A549 (cell line): ENCODE measurements around the gene PDE3A. TPM values are rescaled to one million over a fixed set of nuclear protein-coding genes. Genes with fewer than 3 reads are reported as not detected.

Experiments used
- ATAC-seq, 2 experiments: fragments of 200-7000 bp in 1 of 2; fragments of >200 bp in 1 of 2; cut with Nextera tagmentation in 1 of 2; cut with Tn5 transposase in 1 of 2; 3 replicates each; pipeline versions ENCODE4 v1.8.0 to v1.9.1; 2018 to 2020; ENCODE audit warnings: mild to moderate bottlenecking in 1 of 2, moderate library complexity in 1 of 2
- CTCF ChIA-PET: fragments of 300-600 bp; sonication (Branson Sonifier 250); formaldehyde crosslinking; extraction: SDS; loops from one replicate; lab custom pipeline; 2021; ENCODE audit warnings: antibody characterized with exemption, inconsistent platforms; lab: Yijun Ruan, JAX
- POLR2A ChIA-PET: fragments of 350-600 bp; formaldehyde crosslinking; extraction: SDS; loops from one replicate; lab custom pipeline; 2021; ENCODE audit warnings: antibody characterized with exemption, inconsistent platforms; lab: Yijun Ruan, JAX
- DNase-seq, 2 experiments: peaks; one replicate each; pipeline versions ENCODE4 v3.0.0 to v3.0.0-alpha.2; 2011 to 2016; ENCODE audit warnings: low read depth in 1 of 2, low spot score in 1 of 2
- FAIRE-seq: peaks from 2 replicates; lab custom pipeline; 2011; peaks lifted over from hg19 to GRCh38; lab: Jason Lieb, UNC
- H3K27ac ChIP-seq, 2 experiments: fragments of >200 bp; sonication (Bioruptor Twin); formaldehyde crosslinking; 3 replicates each; pipeline ENCODE4 v1.5.1; 2016 to 2017
- H3K4me1 ChIP-seq: fragments of >200 bp; sonication (Bioruptor Twin); formaldehyde crosslinking; 3 replicates; pipeline ENCODE4 v1.6.1; 2016
- H3K4me2 ChIP-seq: fragments of >200 bp; sonication (Bioruptor Twin); formaldehyde crosslinking; 3 replicates; pipeline ENCODE4 v1.6.1; 2016
- H3K4me3 ChIP-seq: fragments of >200 bp; sonication (Bioruptor Twin); formaldehyde crosslinking; 3 replicates; pipeline ENCODE4 v1.5.1; 2016
- H3K9me3 ChIP-seq: fragments of >200 bp; sonication (Bioruptor Twin); formaldehyde crosslinking; 3 replicates; pipeline ENCODE4 v1.6.1; 2016
- ATOH8 ChIP-seq: fragments of 250-450 bp; sonication (Bioruptor Pico); IDR thresholded peaks from 2 replicates; pipeline ENCODE4 v1.5.0; 2020; ENCODE audit warnings: low read depth, mild to moderate bottlenecking, moderate library complexity
- BHLHE40 ChIP-seq: IDR thresholded peaks from 2 replicates; pipeline ENCODE4 v1.6.1; 2012; ENCODE audit warnings: low read depth, low read length, inconsistent platforms
- CBX2 ChIP-seq: fragments of 200-600 bp; sonication (generic); IDR thresholded peaks from 2 replicates; pipeline ENCODE4 v1.6.1; 2016; ENCODE audit warnings: low read depth, mild to moderate bottlenecking, borderline replicate concordance
- EHF ChIP-seq: fragments of 250-450 bp; sonication (Bioruptor Pico); IDR thresholded peaks from 2 replicates; pipeline ENCODE4 v1.5.0; 2020; ENCODE audit warnings: mild to moderate bottlenecking
- ESRRA ChIP-seq: fragments of 150-350 bp; IDR thresholded peaks from 2 replicates; pipeline ENCODE4 v1.6.1; 2014; ENCODE audit warnings: mild to moderate bottlenecking, low read length, borderline replicate concordance
- FOSB ChIP-seq: fragments of 250-450 bp; sonication (Bioruptor Pico); IDR thresholded peaks from 2 replicates; pipeline ENCODE4 v1.5.0; 2020; ENCODE audit warnings: mild to moderate bottlenecking, moderate library complexity
- FOXS1 ChIP-seq: fragments of 250-450 bp; sonication (Bioruptor Pico); IDR thresholded peaks from 2 replicates; pipeline ENCODE4 v1.5.0; 2020; ENCODE audit warnings: mild to moderate bottlenecking, moderate library complexity
- GATA3 ChIP-seq: IDR thresholded peaks from 2 replicates; pipeline ENCODE4 v1.6.1; 2012; ENCODE audit warnings: borderline replicate concordance
- HMGXB4 ChIP-seq: fragments of 250-450 bp; sonication (Bioruptor Pico); IDR thresholded peaks from 2 replicates; pipeline ENCODE4 v1.5.0; 2021; ENCODE audit warnings: mild to moderate bottlenecking, moderate library complexity, borderline replicate concordance
- JUN ChIP-seq, 2 experiments: fragments of >200 bp; sonication (Bioruptor Twin); formaldehyde crosslinking; IDR thresholded peaks; 2 replicates in 1 of 2; 3 replicates in 1 of 2; pipeline ENCODE4 v1.6.1; 2016 to 2017
- JUNB ChIP-seq: fragments of >200 bp; sonication (Bioruptor Twin); formaldehyde crosslinking; IDR thresholded peaks from 2 replicates; pipeline ENCODE4 v1.6.1; 2016
- MAX ChIP-seq: IDR thresholded peaks from 2 replicates; pipeline ENCODE4 v1.6.1; 2012
- MAZ ChIP-seq: fragments of 150-350 bp; IDR thresholded peaks from 2 replicates; pipeline ENCODE4 v1.6.1; 2014; ENCODE audit warnings: antibody characterized with exemption, low read depth, low read length, borderline replicate concordance
- MYC ChIP-seq: IDR thresholded peaks from 2 replicates; pipeline ENCODE4 v1.6.1; 2012; ENCODE audit warnings: mild to moderate bottlenecking, inconsistent platforms, low read length, improper control_type of control experiment, borderline replicate concordance
- NFE2L2 ChIP-seq: fragments of 150-350 bp; conservative IDR thresholded peaks from 2 replicates; pipeline ENCODE4 v1.6.1; 2014; ENCODE audit warnings: low read length
- POLR2A ChIP-seq: IDR thresholded peaks from 2 replicates; pipeline ENCODE4 v1.6.1; 2012; ENCODE audit warnings: mild to moderate bottlenecking, low read length
- POLR2AphosphoS2 ChIP-seq: conservative IDR thresholded peaks from 2 replicates; pipeline ENCODE4 v1.6.1; 2012; ENCODE audit warnings: low read length, improper control_type of control experiment, inconsistent platforms
- RAD21 ChIP-seq, 2 experiments: fragments of >200 bp in 1 of 2; sonication (Bioruptor Twin) in 1 of 2; formaldehyde crosslinking in 1 of 2; IDR thresholded peaks in 1 of 2; conservative IDR thresholded peaks in 1 of 2; 2 replicates in 1 of 2; 3 replicates in 1 of 2; pipeline ENCODE4 v1.6.1; 2012 to 2018; ENCODE audit warnings: inconsistent platforms in 1 of 2
- RCOR1 ChIP-seq: fragments of 150-350 bp; IDR thresholded peaks from 2 replicates; pipeline ENCODE4 v1.6.1; 2014; ENCODE audit warnings: antibody characterized with exemption, low read length, low read depth
- RNF2 ChIP-seq: fragments of 200-600 bp; sonication (generic); IDR thresholded peaks from 2 replicates; pipeline ENCODE4 v1.6.1; 2016; ENCODE audit warnings: low read depth, mild to moderate bottlenecking, antibody characterized with exemption, moderate library complexity, borderline replicate concordance
- SMC3 ChIP-seq: fragments of >200 bp; sonication (Bioruptor Twin); formaldehyde crosslinking; IDR thresholded peaks from 3 replicates; pipeline ENCODE4 v1.6.1; 2018; ENCODE audit warnings: inconsistent platforms
- SREBF2 ChIP-seq: fragments of 450-650 bp; IDR thresholded peaks from 2 replicates; pipeline ENCODE4 v1.6.1; 2014; ENCODE audit warnings: mild to moderate bottlenecking, moderate library complexity
- TP53 ChIP-seq: fragments of 250-450 bp; sonication (Bioruptor Pico); IDR thresholded peaks from 2 replicates; pipeline ENCODE4 v1.5.0; 2021; ENCODE audit warnings: mild to moderate bottlenecking, moderate library complexity
- ZC3H11A ChIP-seq: fragments of 450-650 bp; IDR thresholded peaks from 2 replicates; pipeline ENCODE4 v1.6.1; 2014; ENCODE audit warnings: antibody characterized with exemption, mild to moderate bottlenecking
- ZFP36 ChIP-seq: fragments of 450-650 bp; IDR thresholded peaks from 2 replicates; pipeline ENCODE4 v1.6.1; 2014; ENCODE audit warnings: borderline replicate concordance; ENCODE audit not compliant: partially characterized antibody
- WGBS: methylation state at CpG from one replicate; pipeline ENCODE4 v1.1.6; 2017; ENCODE audit errors: missing lambda C conversion rate; 5-methylcytosine and 5-hydroxymethylcytosine counted together
- polyA plus RNA-seq, 4 experiments: library from polyadenylated mRNA; depleted of rRNA in 3 of 4; stranded (reverse); fragments of >200 nt; fragmentation: RNase III in 1 of 4; extraction: RNeasy Plus Mini Kit Qiagen cat#74134 plus additional on column Dnase treatment in 1 of 4; gene quantifications; 2 replicates in 3 of 4; 3 replicates in 1 of 4; pipeline ENCODE4 v1.2.3, GENCODE V29; 2011 to 2017

Gene PDE3A
- polyA plus RNA-seq, 2 of the 4 experiments (the other 2 are of a cell fraction), result 7.6 to 12.7 TPM

- H3K9me3 ChIP-seq, result peaks cover 2% of the 10 kb centered on the region; the same call in 1 of the 3 replicates
- H3K4me3 ChIP-seq, result no peak overlapping the region
- ATAC-seq, result no peak
- TF ChIP-seq ZFP36 (no peak), SMC3 (no peak), ESRRA (no peak), POLR2AphosphoS2 (no peak), CBX2 (no peak), MAZ (no peak), JUN (IDR thresholded peaks at IDR 0.05) (no peak), RNF2 (no peak), EHF (CRISPR knock-in tag) (no peak), NFE2L2 (no peak)
- WGBS, result 79% methylated on average over 2 of the region's 2 CpGs
- no peak for FAIRE-seq
- no peak overlapping the region for H3K27ac ChIP-seq
- DNase-seq, result no peak
- no peak overlapping the region for H3K4me2 ChIP-seq
- POLR2A ChIA-PET, result no interaction called here
- H3K4me1 ChIP-seq, result no peaks in the 10 kb centered on the region; the same call in 2 of the 3 replicates
- CTCF ChIA-PET, result no interaction called here
Observed at GRCh38 chr12:20476551-20476950, 108.2 kb downstream of the PDE3A start.

GRCh38 chr12:20477255-20477654, 108.9 kb downstream of the PDE3A start:
- H3K27ac ChIP-seq, result no peak overlapping the region
- ChIA-PET CTCF (no interaction called here), POLR2A (no interaction called here)
- ATAC-seq (no peak), DNase-seq (no peak), FAIRE-seq (no peak)
- peaks cover 2% of the 10 kb centered on the region; the same call in 1 of the 3 replicates for H3K4me1 ChIP-seq
- no peak for TF ChIP-seq ZC3H11A
- no peak for TF ChIP-seq HMGXB4 (CRISPR knock-in tag)
- TF ChIP-seq FOXS1 (CRISPR knock-in tag), result no peak
- no peak for TF ChIP-seq RCOR1
- TF ChIP-seq ESRRA, result no peak
- TF ChIP-seq MAZ, result no peak
- TF ChIP-seq MAX, result no peak
- TF ChIP-seq GATA3, result no peak
- TF ChIP-seq TP53, result no peak
- TF ChIP-seq BHLHE40, result no peak
- TF ChIP-seq MYC, result no peak
- TF ChIP-seq CBX2, result no peak
- TF ChIP-seq POLR2A, result no peak
- no peak for TF ChIP-seq POLR2AphosphoS2
- no peak for TF ChIP-seq FOSB (CRISPR knock-in tag)
- TF ChIP-seq, all 56 proteins: peak for 0
- 86% methylated on average over 5 of the region's 5 CpGs for WGBS
- peaks cover 2% of the 10 kb centered on the region; the same call in 1 of the 3 replicates for H3K9me3 ChIP-seq
- no peak overlapping the region for H3K4me3 ChIP-seq
- H3K4me2 ChIP-seq, result no peak overlapping the region

- H3K4me1 ChIP-seq, result peaks cover 6% of the 10 kb centered on the region; the same call in 1 of the 3 replicates
- ATAC-seq (no peak), DNase-seq (no peak), FAIRE-seq (no peak)
- H3K27ac ChIP-seq, result no peak overlapping the region
- no peak overlapping the region for H3K4me3 ChIP-seq
- POLR2A ChIA-PET, result no interaction called here
- peaks cover 2% of the 10 kb centered on the region; the same call in 1 of the 3 replicates for H3K9me3 ChIP-seq
- WGBS, result 85% methylated on average over 4 of the region's 4 CpGs
- CTCF ChIA-PET, result no interaction called here
- no peak for TF ChIP-seq RNF2
- TF ChIP-seq SREBF2, result no peak
- TF ChIP-seq MYC, result no peak
- TF ChIP-seq RCOR1, result no peak
- no peak for TF ChIP-seq ATOH8 (CRISPR knock-in tag)
- no peak for TF ChIP-seq JUNB
- TF ChIP-seq RAD21 (conservative IDR thresholded peaks at IDR 0.05 in 1 of 2, IDR thresholded peaks at IDR 0.05 in 1 of 2), result no peak
- TF ChIP-seq MAX, result no peak
- TF ChIP-seq POLR2A, result no peak
- H3K4me2 ChIP-seq, result no peak overlapping the region
Observed at GRCh38 chr12:20477672-20478071, 109.3 kb downstream of the PDE3A start.
